Islet precursor cell (in vitro differentiated cells): ENCODE measurements around the gene TCF3.
"Not testable (repeated sequence)": the region's sequence is repeated elsewhere in the genome, so short reads cannot be mapped to it uniquely, and the experiment has no call there.

Experiments used
- DNase-seq: peaks from one replicate; pipeline ENCODE4 v3.0.0-alpha.2; 2018

TCF3 gene

DNA sequence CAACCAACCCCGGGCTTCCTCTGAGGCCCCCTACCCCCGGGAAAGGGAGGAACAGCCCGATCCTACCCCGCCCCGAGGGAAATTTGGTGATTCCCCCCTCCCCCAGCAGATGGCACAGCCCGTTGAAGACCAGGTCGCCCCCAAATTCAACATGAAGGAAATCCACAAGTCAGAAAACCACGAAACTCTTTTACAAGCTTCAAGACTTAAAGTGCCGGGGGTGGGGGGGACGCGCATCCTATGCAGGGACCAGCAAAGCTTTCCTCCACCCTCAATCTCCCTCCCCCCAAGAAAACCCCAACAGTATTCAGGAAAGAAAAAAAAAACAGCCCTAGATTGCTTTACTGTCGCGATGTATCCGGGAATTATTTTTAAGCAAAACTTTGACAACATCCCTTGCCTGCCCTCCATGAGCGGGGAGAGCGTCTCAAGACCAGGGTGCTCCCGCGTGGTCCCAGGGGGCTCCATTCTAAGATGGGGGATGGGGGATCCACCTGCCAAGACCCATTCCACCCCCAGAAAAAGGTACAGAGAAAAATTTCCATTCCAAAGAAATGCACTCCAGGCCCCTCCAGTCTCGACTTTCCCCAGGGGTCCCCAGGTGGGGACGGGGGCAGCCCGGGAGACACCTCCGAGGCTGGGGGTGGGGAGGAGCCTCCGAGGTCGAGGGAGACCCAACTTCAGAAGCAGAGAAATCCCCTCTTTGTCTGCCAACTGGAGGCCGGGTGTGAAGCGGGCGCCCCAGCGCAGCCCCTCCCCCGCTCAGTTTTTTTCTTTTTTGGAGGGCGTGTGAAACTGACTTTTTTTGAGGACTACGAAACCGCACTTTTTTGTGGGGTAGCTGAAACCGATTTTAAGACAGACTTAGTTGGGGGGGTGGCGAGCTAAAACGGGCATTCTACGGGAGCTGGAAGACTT, 1.5 kb downstream of the TCF3 start:
- DNase-seq, result no peak

DNA sequence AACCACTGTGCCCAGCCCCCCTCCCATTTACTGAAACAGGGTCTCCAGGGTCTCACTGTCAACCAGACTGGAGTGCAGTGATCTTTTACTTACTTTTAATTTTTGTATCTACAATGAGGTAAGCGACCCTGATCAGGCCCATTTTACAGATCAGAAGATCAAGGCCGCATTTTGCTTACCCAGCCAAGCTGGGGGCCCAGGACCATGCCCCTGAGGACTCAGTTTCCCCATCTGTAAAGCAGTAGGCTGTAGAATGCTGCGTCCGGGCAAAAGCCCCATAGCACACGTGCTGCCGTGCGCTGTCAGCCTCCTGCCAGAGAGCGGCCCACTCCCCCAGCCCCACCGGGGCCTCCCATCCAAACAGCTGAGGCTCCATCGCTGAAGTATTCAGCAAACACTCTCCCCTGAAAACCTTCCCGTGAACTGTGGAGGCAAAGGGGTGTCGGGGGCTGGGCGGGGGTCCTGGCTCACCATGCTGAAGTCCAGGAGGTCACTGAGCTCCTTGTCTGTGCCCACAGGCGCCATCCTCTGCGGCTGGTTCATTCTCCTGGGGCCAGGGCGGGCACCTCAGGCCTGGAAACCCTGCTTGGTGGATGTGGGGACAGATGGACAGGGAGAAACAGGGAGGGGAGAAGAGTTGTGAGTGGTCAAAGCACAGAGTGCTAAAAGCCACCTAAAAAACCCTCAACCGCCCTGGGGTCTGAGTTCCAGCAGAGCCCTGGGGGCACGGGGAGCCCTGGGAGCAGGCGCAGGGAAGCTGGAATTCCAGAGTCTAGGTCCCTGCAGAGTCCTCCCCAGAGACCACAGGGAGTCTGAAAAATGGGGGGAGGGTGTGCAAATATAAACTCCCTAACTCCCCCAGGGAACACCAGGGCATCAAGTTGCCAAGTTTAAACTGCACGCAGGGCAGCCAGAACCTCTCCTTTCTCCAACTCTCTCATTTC, 2.4 kb downstream of the TCF3 start:
- DNase-seq, result no peak

DNA sequence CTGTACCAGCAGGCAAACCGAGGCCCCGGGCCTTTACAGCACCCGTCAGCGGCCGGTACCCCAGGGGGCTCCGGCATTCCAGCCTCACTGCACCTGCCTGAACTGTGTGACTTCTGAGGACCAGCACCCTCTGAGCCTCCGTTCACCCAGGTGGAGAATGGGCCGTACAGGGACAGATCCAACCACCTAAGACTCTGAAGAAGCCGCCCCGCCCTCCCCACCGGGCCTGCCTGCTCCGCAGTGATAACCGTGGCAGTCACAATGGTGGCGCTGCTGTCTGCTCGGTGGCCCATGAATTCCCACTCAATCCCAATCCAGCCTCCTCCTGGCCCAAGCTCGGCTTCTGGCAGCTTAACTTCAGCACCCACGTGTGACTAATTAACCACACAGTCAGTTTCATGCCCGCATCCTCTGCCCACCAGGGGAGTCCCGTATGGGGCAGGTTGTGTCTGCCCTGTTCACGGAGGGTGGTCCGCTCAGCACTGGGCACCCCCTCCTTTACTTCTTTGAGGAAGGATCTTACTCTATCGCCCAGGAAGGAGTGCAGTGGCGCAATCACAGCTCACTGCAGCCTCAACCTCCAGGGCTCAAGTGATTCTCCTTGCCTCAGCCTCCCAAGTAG, 3.4 kb downstream of the TCF3 start:
- DNase-seq, result no peak

DNA sequence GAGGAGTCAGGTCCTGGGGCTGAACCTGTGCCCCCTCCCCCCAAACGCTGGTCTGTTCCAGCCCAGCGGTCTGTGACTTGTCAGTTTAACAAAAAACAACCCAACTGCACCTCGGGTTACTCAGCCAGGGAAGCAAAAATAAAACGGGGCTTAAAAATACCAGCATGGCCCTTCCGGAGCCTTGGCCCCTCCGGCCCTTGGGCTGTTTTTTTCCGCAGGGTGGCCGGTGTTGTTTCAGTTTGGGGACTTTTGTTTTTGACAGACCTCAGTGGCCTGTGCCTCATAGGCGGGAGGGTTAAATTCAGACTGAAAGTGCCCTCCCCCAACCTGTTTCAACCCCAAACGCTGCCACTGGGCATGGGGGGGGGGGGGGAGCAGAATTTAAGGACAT, 4.0 kb downstream of the TCF3 start:
- no peak for DNase-seq

DNA sequence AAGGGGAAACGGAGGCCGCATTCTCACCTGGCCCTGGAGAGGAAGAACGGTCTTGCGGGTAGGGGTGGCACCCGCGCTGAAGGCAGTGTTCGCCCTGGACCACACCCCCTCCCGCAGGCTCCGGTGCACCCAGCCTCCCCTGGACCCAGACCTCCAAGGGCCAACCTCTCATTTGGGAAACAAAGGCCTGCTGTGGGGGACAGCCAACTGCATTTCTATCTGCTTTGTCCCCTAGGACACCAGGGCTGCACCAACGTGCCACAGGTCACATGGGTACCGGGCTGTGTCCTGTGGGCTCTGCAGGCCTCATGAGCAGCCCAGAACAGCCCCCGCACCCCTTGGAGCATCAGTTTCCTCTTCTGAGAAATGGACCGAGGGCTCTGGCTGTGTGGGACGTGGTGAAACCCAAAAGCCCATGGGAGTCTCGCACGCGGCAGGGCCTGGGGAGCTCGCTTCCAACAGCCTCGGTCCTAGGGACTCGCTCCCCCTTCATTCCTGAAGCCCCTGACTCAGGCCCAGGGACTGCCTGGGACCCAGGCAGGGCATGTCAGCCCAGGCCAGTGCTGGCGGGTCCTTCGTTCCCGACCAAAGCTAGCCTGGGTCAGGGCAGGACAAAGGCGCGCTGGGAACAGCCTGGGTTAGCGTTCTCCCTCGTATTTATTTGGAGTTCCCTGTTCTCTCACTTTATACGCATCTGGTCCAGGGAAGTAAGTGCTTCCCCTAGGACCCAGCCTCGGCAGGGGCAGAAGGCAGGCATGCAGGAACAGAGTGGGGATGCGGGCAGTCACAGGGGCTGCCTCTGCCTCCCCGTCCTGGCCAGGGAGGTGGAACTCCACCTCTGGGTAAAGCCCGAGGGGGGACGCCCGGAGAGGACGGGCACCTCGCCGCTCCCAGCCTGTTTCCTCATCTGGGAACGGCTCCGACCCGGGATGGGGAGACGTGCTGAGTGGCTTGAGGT, 4.6 kb downstream of the TCF3 start:
- no peak for DNase-seq

DNA sequence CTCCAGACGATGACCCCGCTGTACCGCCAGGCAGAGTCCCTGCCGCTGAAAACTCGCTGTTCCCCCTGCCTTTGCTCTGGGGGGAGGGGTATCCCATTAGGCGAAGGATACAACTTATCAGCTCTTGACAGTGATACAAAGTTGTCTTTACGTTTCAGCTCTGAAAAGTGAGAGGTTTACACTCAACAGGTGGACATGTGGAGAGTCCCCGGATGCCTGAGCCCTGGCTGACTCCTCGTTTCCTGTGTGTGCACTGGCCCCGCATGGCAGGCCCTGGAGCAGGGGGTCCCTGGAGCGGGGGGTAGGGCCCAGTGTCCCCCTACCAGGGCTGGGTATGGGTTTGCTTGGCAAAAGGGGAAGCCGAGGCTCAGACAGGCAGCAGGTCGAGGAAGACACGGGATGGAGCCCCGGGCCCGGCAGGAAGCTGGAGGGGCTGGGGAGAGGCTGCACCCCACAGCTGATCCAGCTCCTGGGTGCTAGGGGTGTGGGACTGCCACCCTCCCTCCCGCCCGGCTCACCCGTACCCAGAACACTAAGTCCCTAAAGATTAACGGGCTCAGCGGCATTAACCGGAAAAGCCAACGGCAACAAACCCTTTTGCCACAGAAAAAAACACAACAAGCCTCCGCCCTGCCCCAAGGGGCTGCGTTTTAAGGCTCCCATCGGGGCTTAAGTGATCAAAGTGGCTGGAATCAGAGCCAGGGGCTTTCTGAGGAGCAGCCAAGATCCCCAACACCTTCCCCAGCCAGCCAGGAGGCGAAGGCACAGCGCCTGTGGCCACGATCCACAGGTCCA, 5.6 kb downstream of the TCF3 start:
- DNase-seq, result no peak

DNA sequence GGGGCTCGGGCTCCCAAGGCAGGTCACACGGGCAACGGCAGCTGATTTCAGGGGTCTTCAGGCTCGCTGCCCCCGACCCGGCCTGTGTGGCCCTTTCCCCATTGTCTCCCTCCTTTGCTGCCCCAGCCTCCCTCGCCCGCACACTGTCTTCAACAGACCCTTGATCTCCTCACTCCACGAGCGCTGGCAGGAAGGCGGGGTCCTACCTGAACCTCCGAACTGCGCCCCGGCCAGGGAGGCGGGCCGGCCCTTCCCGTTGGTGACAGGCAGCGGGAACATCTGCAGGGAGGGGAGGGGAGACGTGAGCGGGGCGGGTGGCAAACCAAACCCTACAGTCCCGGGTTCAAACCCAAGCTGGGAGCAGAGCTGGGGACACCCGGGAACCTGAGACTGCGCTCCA, 6.3 kb downstream of the TCF3 start:
- DNase-seq, result no peak

DNA sequence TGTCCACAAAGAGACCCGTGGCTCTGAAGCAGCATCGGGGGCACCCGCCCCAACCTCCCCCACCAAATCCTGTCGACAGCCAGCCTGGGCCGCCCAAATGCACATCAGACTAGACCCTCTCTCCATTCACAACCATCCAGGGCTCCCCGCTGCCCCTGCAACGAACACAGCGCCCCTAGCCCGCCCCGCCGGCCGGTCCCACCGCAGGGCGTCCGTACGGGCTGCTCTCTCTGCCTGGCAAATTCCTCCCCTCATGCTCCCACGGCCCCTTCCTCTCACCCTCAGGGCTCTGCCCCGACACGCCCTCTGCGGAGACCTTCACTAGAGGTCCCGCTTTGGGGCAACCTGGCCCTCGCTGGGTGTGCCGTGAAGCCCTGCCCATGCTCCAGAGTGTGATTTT, 7.1 kb downstream of the TCF3 start:
- no peak for DNase-seq

DNA sequence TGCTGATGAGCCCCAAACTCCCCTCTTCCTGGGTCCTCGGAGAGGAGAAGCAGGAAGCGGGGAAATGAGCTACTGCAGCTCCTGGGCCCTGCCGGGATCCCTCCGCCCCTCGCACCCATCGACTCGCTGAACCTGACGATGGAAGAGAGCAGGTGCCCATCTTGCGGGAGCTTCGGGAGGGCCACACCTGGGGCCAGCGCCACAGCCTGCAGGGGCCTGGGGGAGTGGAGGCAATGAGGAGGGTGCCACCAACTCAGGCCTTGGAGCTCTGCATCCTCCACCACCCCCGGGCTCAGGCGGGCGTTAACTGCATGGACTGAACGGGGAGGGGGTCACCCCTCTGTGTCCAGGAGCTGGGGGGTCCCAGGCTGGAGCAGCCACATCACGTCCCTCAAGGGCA, 8.3 kb downstream of the TCF3 start:
- no peak for DNase-seq

DNA sequence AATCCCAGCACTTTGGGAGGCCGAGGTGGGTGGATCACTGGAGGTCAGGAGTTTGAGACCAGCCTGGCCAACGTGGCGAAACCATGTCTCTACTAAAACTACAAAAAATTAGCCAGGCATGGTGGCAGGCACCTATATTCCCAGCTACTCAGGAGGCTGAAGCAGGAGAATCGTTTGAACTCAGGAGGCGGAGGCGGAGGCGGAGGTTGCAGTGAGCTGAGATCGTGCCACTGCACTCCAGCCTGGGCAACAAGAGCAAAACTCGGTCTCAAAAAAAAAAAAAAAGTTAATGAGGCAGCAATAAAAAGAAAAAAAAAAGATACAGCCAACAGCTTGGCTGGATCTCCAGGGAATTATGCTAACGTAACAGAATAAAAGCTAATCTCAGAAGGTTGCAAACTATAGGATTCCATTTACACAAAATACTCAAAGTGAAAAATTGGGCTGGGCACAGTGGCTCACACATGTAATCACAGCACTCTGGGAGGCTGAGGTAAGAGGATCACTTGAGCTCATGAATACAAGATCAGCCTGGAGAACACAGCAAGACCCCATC, 11.4 kb downstream of the TCF3 start:
- not testable (repeated sequence) for DNase-seq

DNA sequence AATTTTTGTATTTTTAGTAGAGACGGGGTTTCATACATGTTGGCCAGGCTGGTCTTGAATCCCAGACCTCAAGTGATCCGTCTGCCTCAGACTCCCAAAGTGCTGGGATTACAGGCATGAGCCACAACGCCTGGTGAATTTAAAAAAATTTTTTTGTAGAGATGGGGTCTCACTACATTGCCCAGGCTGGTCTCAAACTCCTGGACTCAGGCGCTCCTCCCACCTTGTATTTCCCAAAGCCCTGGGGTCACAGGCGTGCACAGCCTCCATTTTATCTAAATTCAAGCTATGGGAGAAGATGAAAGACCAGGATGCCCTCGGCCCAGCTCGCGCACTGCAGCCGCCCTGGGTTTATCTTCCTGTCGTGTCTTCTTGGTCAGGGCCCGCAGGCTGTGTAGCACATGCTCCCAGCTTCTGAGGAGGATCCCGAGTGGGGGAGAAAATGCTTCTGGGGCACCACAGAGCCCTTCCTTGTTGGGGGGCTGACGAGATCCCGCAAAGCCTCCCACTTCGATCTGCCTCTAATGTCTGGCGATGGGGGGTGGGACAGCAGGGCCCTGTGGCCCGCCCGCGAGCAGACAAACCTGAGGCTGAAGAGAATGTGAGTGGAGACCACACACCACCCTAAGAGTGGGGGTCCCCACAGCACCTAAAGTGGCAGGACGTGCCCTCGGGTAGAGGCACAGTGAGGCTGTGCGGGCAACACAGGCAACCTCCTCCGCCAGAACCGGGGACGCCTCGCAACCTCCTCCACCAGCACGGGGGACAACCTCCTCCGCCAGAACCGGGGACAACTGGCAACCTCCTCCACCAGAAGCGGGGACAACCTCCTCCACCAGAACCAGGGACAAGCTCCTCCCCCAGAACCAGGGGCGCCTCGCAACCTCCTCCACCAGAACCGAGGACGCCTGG, 15.8 kb downstream of the TCF3 start:
- no peak for DNase-seq

DNA sequence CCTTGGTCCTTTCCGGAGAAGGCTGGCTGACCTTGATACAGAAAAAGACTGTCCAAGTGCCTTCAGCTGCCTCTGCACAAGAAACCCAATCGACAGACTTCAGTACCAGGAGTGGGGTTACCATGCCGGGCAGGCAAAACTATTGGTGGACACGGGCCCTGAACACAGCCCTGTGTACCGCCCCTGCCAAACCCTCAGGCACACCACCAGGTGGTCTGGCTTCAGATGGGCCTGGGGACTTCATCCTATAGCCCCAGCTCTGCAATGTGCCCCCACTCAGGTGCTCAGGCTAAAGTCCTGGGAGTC, 17.5 kb downstream of the TCF3 start:
- DNase-seq, result no peak

DNA sequence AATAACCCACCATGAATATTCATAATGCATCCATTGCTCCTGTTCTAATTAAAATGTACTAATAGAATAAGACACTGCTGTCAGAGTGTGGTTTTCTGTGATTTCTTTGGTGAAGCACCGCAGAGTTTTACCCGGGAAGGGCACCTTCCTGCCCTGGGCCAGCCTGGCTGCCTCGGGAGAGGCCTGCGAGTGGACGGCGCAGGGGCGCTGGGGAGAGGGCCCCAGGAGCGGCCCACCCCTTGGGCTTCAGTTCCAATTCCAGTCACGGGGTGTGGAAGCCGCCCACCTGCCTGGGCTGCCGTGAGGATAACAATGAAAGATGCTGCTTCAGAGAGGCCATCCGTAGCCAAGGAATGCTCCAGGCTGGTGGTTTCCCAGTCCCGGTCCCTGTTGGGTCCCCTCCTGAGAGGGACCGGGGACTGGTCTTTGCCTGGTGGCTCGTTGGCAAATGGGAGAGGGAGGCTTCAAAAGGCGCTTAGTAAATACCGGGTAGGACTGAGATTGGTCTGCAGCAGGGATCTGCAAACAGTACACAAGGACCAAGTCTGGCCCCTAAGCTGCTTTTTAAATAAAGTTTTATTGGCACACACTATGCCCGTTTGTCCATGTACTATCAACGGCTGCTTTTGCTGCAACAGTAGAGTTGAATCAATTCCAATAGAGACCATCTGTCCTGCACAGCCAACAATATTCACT, 18.0 kb downstream of the TCF3 start:
- no peak for DNase-seq

DNA sequence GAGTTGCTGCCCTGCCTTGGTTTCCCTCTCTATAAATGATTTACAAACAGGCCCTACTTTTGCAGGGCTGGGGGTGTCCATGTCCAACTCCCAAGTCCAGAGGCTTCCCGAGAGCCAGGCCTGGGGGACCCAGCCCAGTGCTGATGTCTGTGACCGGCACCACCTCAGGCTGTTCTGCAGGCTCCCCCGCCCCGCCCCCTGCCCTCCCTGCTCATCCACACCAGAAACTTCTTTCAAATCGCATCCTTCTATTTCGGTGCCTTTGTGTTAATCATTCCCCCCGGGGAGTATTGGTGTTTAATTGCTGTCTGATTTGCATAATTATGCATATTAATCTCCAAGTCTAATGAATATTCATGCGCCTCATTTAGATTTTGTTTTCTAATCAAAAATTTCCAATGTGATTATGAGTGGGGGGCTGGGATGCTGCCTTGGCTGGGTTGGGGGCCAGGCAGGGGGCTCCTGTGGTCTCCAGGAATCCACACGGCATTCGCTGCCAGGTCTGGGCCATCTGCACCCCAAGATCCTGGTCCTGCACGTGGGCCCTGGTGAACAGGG, 19.1 kb downstream of the TCF3 start:
- no peak for DNase-seq

DNA sequence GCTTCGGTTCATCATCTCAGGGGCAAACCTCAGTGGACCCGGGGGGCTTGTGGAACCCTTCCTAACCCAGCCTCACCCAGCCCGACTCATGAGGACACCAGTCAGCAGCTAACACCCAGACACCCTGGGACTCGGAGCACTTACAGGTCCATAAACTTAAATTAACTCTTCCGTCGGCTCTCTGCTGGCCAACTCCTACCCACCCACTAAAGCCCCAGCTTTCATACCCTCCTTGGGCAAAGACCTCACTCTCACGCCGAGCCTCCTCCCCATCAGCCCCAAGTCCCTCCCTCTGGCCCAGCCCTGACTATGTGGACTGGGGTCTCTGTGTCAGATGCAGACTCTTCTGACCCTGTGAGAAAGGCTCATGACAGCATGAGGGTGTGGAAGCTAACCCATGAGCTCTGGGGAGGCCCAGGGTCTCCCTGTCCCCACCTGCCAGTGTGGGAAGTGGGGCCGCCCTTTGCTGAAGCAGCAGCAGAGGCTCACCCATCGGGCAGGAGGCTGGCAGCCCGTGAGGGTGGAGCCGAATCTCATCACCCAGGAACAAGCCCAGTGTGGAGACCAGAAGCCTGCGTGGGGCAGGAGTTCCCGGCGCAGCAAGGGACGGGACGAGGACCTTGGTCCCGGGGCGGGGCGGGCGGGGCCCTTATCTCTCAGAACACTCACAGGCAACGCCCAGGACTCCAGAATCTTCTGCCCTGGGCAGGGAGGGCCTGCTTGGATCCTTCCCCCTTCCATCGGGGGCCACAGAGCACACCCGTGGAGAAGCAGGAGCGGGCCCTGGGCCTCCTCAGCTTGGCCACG, 19.8 kb downstream of the TCF3 start:
- DNase-seq, result no peak

DNA sequence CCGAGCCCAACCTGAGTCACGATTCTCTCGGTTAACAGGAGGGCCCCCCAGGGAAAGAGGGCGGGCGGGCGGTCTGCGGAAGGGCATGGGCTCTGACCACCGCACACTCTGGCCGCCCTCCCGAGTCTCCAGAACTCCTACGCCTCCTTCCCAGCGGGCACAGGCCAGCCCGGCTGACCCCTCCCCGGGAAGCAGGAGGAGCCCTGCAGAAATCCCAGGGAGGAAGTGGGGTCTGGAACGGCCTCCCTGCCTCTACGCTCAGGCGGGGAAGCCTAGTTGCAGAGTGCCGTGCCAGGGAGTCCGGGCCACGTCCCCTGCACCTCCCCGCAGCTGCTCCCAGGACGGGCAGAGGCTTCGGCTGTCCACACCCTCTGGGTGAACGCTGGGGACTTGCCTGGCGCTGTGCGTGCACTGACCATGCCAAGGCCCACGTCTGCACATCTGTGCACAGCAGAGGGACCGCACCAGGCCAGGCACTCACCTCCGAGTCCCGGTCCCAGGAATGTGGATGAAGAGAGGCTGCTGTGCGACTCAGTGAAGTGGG, 20.8 kb downstream of the TCF3 start:
- no peak for DNase-seq

DNA sequence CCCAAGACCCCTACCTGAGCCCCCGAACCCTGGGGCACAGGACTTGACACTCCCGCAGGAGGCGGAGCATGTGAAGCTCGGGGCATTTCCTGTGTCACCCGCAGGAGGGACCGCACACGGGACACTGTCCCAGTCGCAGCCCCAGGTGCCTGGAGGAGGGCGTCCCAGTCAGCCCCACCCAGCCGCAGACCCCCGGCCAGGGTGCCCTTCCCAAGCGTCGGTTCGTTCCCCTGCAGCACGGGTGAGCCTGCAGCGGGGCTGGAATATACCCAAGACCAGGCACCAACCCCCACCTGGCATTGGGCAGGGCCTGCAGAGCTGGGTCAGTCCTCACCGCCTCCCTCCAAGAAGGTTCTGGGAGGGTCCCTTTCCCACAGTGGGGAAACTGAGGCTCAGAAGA, 21.6 kb downstream of the TCF3 start:
- no peak for DNase-seq

DNA sequence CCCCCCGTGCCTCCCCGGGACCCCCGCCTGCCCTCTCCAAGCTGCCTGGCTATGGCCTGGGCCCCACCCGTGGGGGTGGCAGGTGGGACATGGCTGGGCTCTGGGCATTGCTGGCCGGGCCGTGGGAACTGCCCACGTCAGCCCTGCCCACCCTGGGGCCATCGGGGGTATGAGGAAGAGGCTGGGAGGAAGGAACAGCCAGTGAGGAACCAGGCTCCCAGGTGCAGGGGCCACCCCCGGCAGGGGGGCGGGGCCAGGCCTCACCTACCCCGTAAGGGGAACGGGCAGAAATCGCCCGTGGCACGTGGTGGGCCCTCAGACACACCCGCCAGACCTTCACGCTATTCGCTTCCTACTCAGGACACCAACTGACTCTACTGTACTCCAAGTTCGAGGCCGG, 22.4 kb downstream of the TCF3 start:
- no peak for DNase-seq
